H1 (cell line): ENCODE data around the gene GLRB. TPM values are rescaled to one million over a fixed set of nuclear protein-coding genes. Genes with fewer than 3 reads are reported as not detected.

Source experiments
- CTCF ChIA-PET: fragments of 300-600 bp; sonication (Branson Sonifier 250); formaldehyde crosslinking; loops from one replicate; lab custom pipeline; 2021; ENCODE audit not compliant: partially characterized antibody; lab: Charles Lee
- POLR2A ChIA-PET: fragments of 300-600 bp; sonication (Branson Sonifier 250); formaldehyde crosslinking; loops from one replicate; lab custom pipeline; 2021; ENCODE audit warnings: inconsistent platforms; ENCODE audit not compliant: partially characterized antibody; lab: Charles Lee
- DNase-seq, 2 experiments: peaks; one replicate each; pipeline versions ENCODE4 v3.0.0 to v3.0.0-alpha.2; 2010 to 2022; ENCODE audit warnings: low spot score in 2 of 2, low read depth in 1 of 2, mixed read lengths in 1 of 2
- FAIRE-seq: peaks from 2 replicates; lab custom pipeline; 2011; peaks lifted over from hg19 to GRCh38; lab: Jason Lieb, UNC
- H2AFZ ChIP-seq: 2 replicates; pipeline ENCODE4 v1.8.1; 2012; ENCODE audit warnings: low read length, inconsistent platforms
- H2AK5ac ChIP-seq: 2 replicates; pipeline ENCODE4 v1.6.1; 2013; ENCODE audit warnings: low read depth, low read length
- H2BK120ac ChIP-seq: replicated peaks from 2 replicates; pipeline ENCODE3; 2013; ENCODE audit warnings: low read depth, low read length, inconsistent platforms
- H2BK12ac ChIP-seq: 2 replicates; pipeline ENCODE4 v1.6.1; 2013; ENCODE audit warnings: low read depth, low read length
- H2BK15ac ChIP-seq: 2 replicates; pipeline ENCODE4 v1.6.1; 2013; ENCODE audit warnings: low read length
- H2BK20ac ChIP-seq: 2 replicates; pipeline ENCODE4 v1.6.1; 2013; ENCODE audit warnings: low read length
- H2BK5ac ChIP-seq: 2 replicates; pipeline ENCODE4 v1.6.1; 2013; ENCODE audit warnings: low read depth, low read length
- H3K14ac ChIP-seq: 2 replicates; pipeline ENCODE4 v1.6.1; 2013; ENCODE audit warnings: inconsistent platforms; ENCODE audit not compliant: insufficient read length
- H3K18ac ChIP-seq: 2 replicates; pipeline ENCODE4 v1.6.1; 2013; ENCODE audit warnings: low read length; ENCODE audit errors: extremely low read depth
- H3K23ac ChIP-seq: 2 replicates; pipeline ENCODE4 v1.6.1; 2013; ENCODE audit warnings: inconsistent platforms; ENCODE audit not compliant: insufficient read length
- H3K23me2 ChIP-seq: 2 replicates; pipeline ENCODE4 v1.6.1; 2013; ENCODE audit warnings: low read depth, low read length
- H3K27ac ChIP-seq: 2 replicates; pipeline ENCODE4 v1.6.1; 2011; ENCODE audit warnings: low read depth, low read length, inconsistent platforms
- H3K27me3 ChIP-seq, 4 experiments: replicated peaks in 1 of 4; 1 replicate in 1 of 4; 2 replicates in 3 of 4; pipeline versions ENCODE4 v1.6.1 to v1.8.1; 2011 to 2013; ENCODE audit warnings: low read length in 3 of 4, mild to moderate bottlenecking in 3 of 4, inconsistent platforms in 2 of 4, mixed read lengths in 2 of 4, moderate library complexity in 1 of 4; ENCODE audit not compliant: control insufficient read depth in 3 of 4, insufficient read depth in 3 of 4; ENCODE audit errors: extremely low read depth in 1 of 4
- H3K36me3 ChIP-seq, 4 experiments: 2 replicates each; pipeline versions ENCODE4 v1.6.1 to v1.8.1; 2011 to 2013; ENCODE audit warnings: mild to moderate bottlenecking in 4 of 4, low read length in 3 of 4, moderate library complexity in 2 of 4, control low read depth in 1 of 4, inconsistent platforms in 1 of 4; ENCODE audit not compliant: insufficient read depth in 4 of 4, control insufficient read depth in 2 of 4
- H3K4ac ChIP-seq: replicated peaks from 2 replicates; pipeline ENCODE3; 2013; ENCODE audit warnings: low read length, low read depth, mixed read lengths, inconsistent platforms; ENCODE audit not compliant: insufficient read length
- H3K4me1 ChIP-seq, 4 experiments: replicated peaks in 1 of 4; 1 replicate in 1 of 4; 2 replicates in 3 of 4; pipeline versions ENCODE4 v1.6.1 to v1.8.1; 2011 to 2013; ENCODE audit warnings: low read length in 3 of 4, inconsistent platforms in 2 of 4, mixed read lengths in 1 of 4; ENCODE audit not compliant: insufficient read depth in 4 of 4, control insufficient read depth in 3 of 4
- H3K4me2 ChIP-seq, 2 experiments: 2 replicates each; pipeline versions ENCODE4 v1.6.1 to v1.8.1; 2011 to 2013; ENCODE audit warnings: low read depth in 2 of 2, low read length in 2 of 2, control low read depth in 1 of 2, inconsistent platforms in 1 of 2, mild to moderate bottlenecking in 1 of 2; ENCODE audit not compliant: insufficient read depth in 1 of 2
- H3K4me3 ChIP-seq, 4 experiments: fragments of 200-600, 300-600 bp in 1 of 4; sonication (generic), shearing (Covaris generic), sonication (Bioruptor Twin) in 1 of 4; 2 replicates each; pipeline versions ENCODE4 v1.5.1 to v1.8.1; 2011 to 2016; ENCODE audit warnings: low read length in 4 of 4, low read depth in 3 of 4, control low read depth in 2 of 4, inconsistent platforms in 2 of 4, mild to moderate bottlenecking in 2 of 4, mixed read lengths in 1 of 4, moderate library complexity in 1 of 4; ENCODE audit not compliant: insufficient read depth in 2 of 4; ENCODE audit errors: extremely low read depth in 1 of 4
- H3K56ac ChIP-seq: replicated peaks from 2 replicates; pipeline ENCODE3; 2013; ENCODE audit warnings: low read depth, mild to moderate bottlenecking, mixed read lengths, low read length, inconsistent platforms; ENCODE audit not compliant: insufficient read length
- H3K79me1 ChIP-seq: 2 replicates; pipeline ENCODE4 v1.6.1; 2013; ENCODE audit warnings: low read depth, low read length, control low read depth
- H3K79me2 ChIP-seq, 2 experiments: 2 replicates each; pipeline versions ENCODE4 v1.6.1 to v1.8.1; 2012 to 2013; ENCODE audit warnings: low read length in 2 of 2, mild to moderate bottlenecking in 2 of 2, inconsistent platforms in 1 of 2; ENCODE audit not compliant: insufficient read depth in 2 of 2, control insufficient read depth in 1 of 2
- H3K9ac ChIP-seq, 4 experiments: replicated peaks in 1 of 4; 1 replicate in 1 of 4; 2 replicates in 3 of 4; pipeline versions ENCODE4 v1.6.1 to v1.8.1; 2011 to 2013; ENCODE audit warnings: low read depth in 3 of 4, low read length in 3 of 4, control low read depth in 2 of 4, mild to moderate bottlenecking in 2 of 4, moderate library complexity in 2 of 4, inconsistent platforms in 1 of 4; ENCODE audit errors: extremely low read depth in 1 of 4
- H3K9me3 ChIP-seq, 2 experiments: 2 replicates each; pipeline versions ENCODE4 v1.6.1 to v1.8.1; 2012 to 2013; ENCODE audit warnings: mild to moderate bottlenecking in 2 of 2, moderate library complexity in 2 of 2, control low read depth in 1 of 2, inconsistent platforms in 1 of 2, low read depth in 1 of 2, low read length in 1 of 2, mixed read lengths in 1 of 2; ENCODE audit not compliant: insufficient read depth in 2 of 2
- H4K20me1 ChIP-seq, 2 experiments: replicated peaks in 1 of 2; 2 replicates each; pipeline versions ENCODE3 to v1.8.1; 2011 to 2013; ENCODE audit warnings: inconsistent platforms in 2 of 2, low read length in 2 of 2, mild to moderate bottlenecking in 1 of 2; ENCODE audit not compliant: insufficient read depth in 2 of 2, control insufficient read depth in 1 of 2
- H4K5ac ChIP-seq: 2 replicates; pipeline ENCODE4 v1.6.1; 2013; ENCODE audit warnings: low read length, low read depth, mixed read lengths, inconsistent platforms; ENCODE audit not compliant: insufficient read length
- H4K8ac ChIP-seq: 2 replicates; pipeline ENCODE4 v1.8.0; 2013; ENCODE audit warnings: mild to moderate bottlenecking, moderate library complexity, low read length, inconsistent platforms; ENCODE audit not compliant: insufficient read depth; ENCODE audit errors: extremely low read depth
- H4K91ac ChIP-seq: replicated peaks from 2 replicates; pipeline ENCODE3; 2013; ENCODE audit warnings: low read length, mixed read lengths, inconsistent platforms; ENCODE audit not compliant: insufficient read length
- CBX5 ChIP-seq: fragments of 300-800, 300-1000 bp; sonication (generic); IDR thresholded peaks from 2 replicates; pipeline ENCODE4 v1.7.1; 2016; ENCODE audit warnings: antibody characterized with exemption, low read length, low read depth
- CEBPB ChIP-seq: IDR thresholded peaks from 2 replicates; pipeline ENCODE4 v1.6.1; 2012; ENCODE audit warnings: low read depth, low read length
- CREB1 ChIP-seq: IDR thresholded peaks from 2 replicates; pipeline ENCODE4 v1.6.1; 2012; ENCODE audit warnings: inconsistent platforms
- EGR1 ChIP-seq: IDR thresholded peaks from 2 replicates; pipeline ENCODE4 v1.6.1; 2011; ENCODE audit warnings: low read depth, low read length, borderline replicate concordance
- HDAC2 ChIP-seq, 2 experiments: fragments of 300-600 bp in 1 of 2; sonication (generic) in 1 of 2; IDR thresholded peaks; 2 replicates each; pipeline ENCODE4 v1.6.1; 2011 to 2012; ENCODE audit warnings: low read depth in 2 of 2, low read length in 2 of 2, mild to moderate bottlenecking in 2 of 2, moderate library complexity in 2 of 2, borderline replicate concordance in 1 of 2, inconsistent platforms in 1 of 2
- KDM1A ChIP-seq: fragments of 200-600, 300-600 bp; sonication (generic); IDR thresholded peaks from 2 replicates; pipeline ENCODE4 v1.7.1; 2016; ENCODE audit warnings: mild to moderate bottlenecking, low read length, borderline replicate concordance
- KDM4A ChIP-seq: IDR thresholded peaks from one replicate; pipeline ENCODE4 v1.7.1; 2012; ENCODE audit warnings: low read depth, mild to moderate bottlenecking, moderate library complexity, low read length, inconsistent platforms; ENCODE audit not compliant: severe bottlenecking
- NANOG ChIP-seq: IDR thresholded peaks from 2 replicates; pipeline ENCODE4 v1.6.1; 2011; ENCODE audit warnings: low read length, low read depth, mild to moderate bottlenecking, inconsistent platforms; ENCODE audit not compliant: insufficient read depth, poor library complexity, severe bottlenecking
- POLR2AphosphoS5 ChIP-seq: IDR thresholded peaks from 2 replicates; pipeline ENCODE4 v1.6.1; 2011; ENCODE audit warnings: low read depth, low read length
- RFX5 ChIP-seq: IDR thresholded peaks from 2 replicates; pipeline ENCODE4 v1.6.1; 2011; ENCODE audit warnings: low read depth, low read length, improper control_type of control experiment, borderline replicate concordance
- SIRT6 ChIP-seq: IDR thresholded peaks from one replicate; pipeline ENCODE4 v1.7.1; 2012; ENCODE audit warnings: low read length, inconsistent platforms
- SIX5 ChIP-seq: IDR thresholded peaks from 2 replicates; pipeline ENCODE4 v1.6.1; 2011; ENCODE audit warnings: mild to moderate bottlenecking, low read depth, low read length
- TAF1 ChIP-seq: IDR thresholded peaks from 2 replicates; pipeline ENCODE4 v1.6.1; 2011; ENCODE audit warnings: mild to moderate bottlenecking, low read depth, low read length
- TCF12 ChIP-seq: IDR thresholded peaks from 2 replicates; pipeline ENCODE4 v1.6.1; 2011; ENCODE audit warnings: low read depth, mild to moderate bottlenecking, low read length
- ZNF274 ChIP-seq: IDR thresholded peaks from 2 replicates; pipeline ENCODE4 v1.7.0; 2012; ENCODE audit warnings: low read length, borderline replicate concordance; ENCODE audit errors: extremely low read depth
- polyA plus RNA-seq, 7 experiments: library from polyadenylated mRNA; depleted of rRNA in 3 of 7; stranded (reverse) in 5 of 7; unstranded in 2 of 7; fragments of >200 nt in 5 of 7; fragments of 200-250 nt in 2 of 7; gene quantifications; 1 replicate in 5 of 7; 2 replicates in 1 of 7; 4 replicates in 1 of 7; pipeline versions ENCODE4 v1.2.1 to v1.2.3, GENCODE V29; 2011 to 2013; ENCODE audit warnings: missing spikeins in 2 of 7, mixed read lengths in 2 of 7
- total RNA-seq: library from RNA; stranded (reverse); fragmentation: NEBNext Ultra II Directional; extraction: Animal tissue kit (Norgen Biotek cat#: 25700); gene quantifications from 2 replicates; pipeline ENCODE4 v1.2.1, GENCODE V29; 2021
- TF ChIP-seq, protein P1 (sequence below): IDR thresholded peaks from 2 replicates; pipeline ENCODE4 v1.6.1; 2011; ENCODE audit warnings: low read length, improper control_type of control experiment

The GLRB gene
- total and polyA plus RNA-seq, 2 of the 8 experiments (the other 6 are each of a cell fraction or from before 2014, with no cell fraction given): 0.33 to 1.1 TPM

DNA sequence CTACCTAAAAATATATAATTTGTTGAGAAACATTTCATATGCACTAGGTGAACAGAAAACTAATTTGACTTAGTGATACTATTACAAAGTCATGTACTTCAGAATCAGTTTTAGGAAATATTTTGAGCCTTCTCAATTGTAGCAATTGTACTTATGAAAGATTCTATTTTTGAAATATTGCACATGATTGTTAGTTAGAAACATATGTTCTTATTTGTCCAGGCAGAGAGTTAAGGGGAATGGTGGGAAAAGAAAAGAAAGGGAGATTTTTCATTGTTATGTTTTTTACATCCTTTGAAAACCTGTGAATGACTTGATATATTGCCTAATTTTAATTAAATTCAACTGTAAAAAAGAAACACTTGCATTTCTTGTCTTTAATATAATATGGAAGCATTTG is 66.0 kb downstream of the GLRB start:
- POLR2A ChIA-PET: no interaction called here
- no peak for TF ChIP-seq KDM1A
- no peak for TF ChIP-seq SIX5
- TF ChIP-seq EGR1: no peak
- TF ChIP-seq POLR2AphosphoS5: no peak
- TF ChIP-seq, protein P1, sequence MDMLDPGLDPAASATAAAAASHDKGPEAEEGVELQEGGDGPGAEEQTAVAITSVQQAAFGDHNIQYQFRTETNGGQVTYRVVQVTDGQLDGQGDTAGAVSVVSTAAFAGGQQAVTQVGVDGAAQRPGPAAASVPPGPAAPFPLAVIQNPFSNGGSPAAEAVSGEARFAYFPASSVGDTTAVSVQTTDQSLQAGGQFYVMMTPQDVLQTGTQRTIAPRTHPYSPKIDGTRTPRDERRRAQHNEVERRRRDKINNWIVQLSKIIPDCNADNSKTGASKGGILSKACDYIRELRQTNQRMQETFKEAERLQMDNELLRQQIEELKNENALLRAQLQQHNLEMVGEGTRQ: no peak
- TF ChIP-seq CBX5: no peak
- no peak for TF ChIP-seq HDAC2 (IDR thresholded peaks at IDR 0.05; ENCODE audit: borderline replicate concordance in 1 of 2, low read depth in 2 of 2, low read length in 2 of 2)
- TF ChIP-seq CREB1: no peak
- no peak for TF ChIP-seq CEBPB
- TF ChIP-seq KDM4A: no peak
- no peak for TF ChIP-seq TAF1
- TF ChIP-seq RFX5: no peak
- TF ChIP-seq NANOG: no peak
- TF ChIP-seq SIRT6: no peak
- no peak for TF ChIP-seq TCF12
- TF ChIP-seq ZNF274: no peak

More for the DNA sequence above, 66.0 kb downstream of the GLRB start:
- Histone ChIP-seq H3K14ac (no peak overlapping the region), H3K27me3 (no peaks in the 10 kb centered on the region), H3K9ac (no peak overlapping the region), H4K8ac (no peak overlapping the region), H3K23me2 (no peaks in the 10 kb centered on the region), H4K20me1 (no peaks in the 10 kb centered on the region), H3K79me2 (no peaks in the 10 kb centered on the region), H3K4me2 (no peak overlapping the region), H3K4ac (no peak overlapping the region), H3K79me1 (no peaks in the 10 kb centered on the region), H3K18ac (no peak overlapping the region), H3K4me1 (no peaks in the 10 kb centered on the region), H3K56ac (no peak overlapping the region), H3K9me3 (no peaks in the 10 kb centered on the region), H3K4me3 (no peak overlapping the region), H2BK20ac (no peak overlapping the region), H2AFZ (no peak overlapping the region), H2BK5ac (no peak overlapping the region), H2BK120ac (no peak overlapping the region), H4K91ac (no peak overlapping the region), H3K27ac (no peak overlapping the region), H2AK5ac (no peak overlapping the region), H3K36me3 (no peaks in the 10 kb centered on the region), H2BK12ac (no peak overlapping the region), H3K23ac (no peak overlapping the region), H2BK15ac (no peak overlapping the region), H4K5ac (no peak overlapping the region)
- CTCF ChIA-PET: interaction anchor here (0.6 kb wide), 1 partner anchor 87 kb away, joined by 5 read pairs; no protein-coding TSS in a partner anchor
- no peak for FAIRE-seq
- DNase-seq: no peak
